Erythroblast (primary cell): ENCODE data around the gene ITIH4.

Source experiments
- GATA1 ChIP-seq: IDR thresholded peaks from 2 replicates; pipeline ENCODE4 v1.6.1; 2011; ENCODE audit warnings: low read depth, mild to moderate bottlenecking, control low read depth, low read length, moderate library complexity
- POLR2A ChIP-seq: IDR thresholded peaks from 2 replicates; pipeline ENCODE4 v1.6.1; 2011; ENCODE audit warnings: mild to moderate bottlenecking, low read length

DNA sequence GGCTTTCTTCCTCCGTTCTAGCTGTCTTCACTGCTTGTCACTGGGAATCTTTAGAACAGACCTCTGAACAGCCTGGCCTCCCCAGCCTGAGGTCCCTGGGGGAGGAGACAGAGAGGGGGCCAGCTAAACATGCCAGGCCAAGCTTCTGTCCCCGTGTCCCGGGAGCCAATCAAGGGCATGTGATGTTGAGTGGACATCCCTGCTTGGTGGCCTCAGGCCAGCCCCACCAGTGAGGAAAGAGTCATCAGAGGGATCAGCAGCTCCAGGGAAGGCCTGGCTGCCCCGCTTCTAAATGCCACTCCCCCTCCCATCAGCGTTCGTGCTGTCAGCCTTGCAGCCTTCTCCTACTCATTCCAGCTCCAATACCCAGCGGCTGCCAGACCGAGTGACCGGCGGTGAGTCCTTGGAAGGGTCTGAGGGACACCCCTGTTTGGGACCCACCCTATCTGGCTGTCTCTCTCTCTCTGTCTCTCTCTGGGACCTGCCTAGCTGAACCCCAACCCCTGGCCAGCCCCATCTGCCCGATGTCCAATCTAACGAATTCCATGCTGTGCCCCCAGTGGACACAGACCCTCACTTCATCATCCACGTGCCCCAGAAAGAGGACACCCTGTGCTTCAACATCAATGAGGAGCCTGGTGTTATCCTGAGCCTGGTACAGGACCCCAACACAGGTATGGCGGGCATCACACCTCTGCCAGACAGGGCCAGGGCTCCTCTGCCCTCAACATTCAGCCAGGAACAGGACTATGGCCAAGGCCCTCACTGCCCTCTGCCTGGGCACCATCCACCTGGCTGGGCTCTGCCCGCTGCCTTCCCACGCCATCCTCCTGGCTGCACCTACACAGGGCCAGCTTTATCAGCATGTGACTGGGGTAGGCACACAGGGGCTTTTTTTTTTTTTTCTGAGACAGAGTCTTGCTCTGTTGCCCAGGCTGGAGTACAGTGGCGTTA is 42.5 kb downstream of the ITIH4 start:
- TF ChIP-seq POLR2A = no peak
- no peak for TF ChIP-seq GATA1
